ENCODE data around the gene SERINC5.
"Not testable (repeated sequence)": the region's sequence is repeated elsewhere in the genome, so short reads cannot be mapped to it uniquely, and the experiment has no call there.

Gene SERINC5

DNA sequence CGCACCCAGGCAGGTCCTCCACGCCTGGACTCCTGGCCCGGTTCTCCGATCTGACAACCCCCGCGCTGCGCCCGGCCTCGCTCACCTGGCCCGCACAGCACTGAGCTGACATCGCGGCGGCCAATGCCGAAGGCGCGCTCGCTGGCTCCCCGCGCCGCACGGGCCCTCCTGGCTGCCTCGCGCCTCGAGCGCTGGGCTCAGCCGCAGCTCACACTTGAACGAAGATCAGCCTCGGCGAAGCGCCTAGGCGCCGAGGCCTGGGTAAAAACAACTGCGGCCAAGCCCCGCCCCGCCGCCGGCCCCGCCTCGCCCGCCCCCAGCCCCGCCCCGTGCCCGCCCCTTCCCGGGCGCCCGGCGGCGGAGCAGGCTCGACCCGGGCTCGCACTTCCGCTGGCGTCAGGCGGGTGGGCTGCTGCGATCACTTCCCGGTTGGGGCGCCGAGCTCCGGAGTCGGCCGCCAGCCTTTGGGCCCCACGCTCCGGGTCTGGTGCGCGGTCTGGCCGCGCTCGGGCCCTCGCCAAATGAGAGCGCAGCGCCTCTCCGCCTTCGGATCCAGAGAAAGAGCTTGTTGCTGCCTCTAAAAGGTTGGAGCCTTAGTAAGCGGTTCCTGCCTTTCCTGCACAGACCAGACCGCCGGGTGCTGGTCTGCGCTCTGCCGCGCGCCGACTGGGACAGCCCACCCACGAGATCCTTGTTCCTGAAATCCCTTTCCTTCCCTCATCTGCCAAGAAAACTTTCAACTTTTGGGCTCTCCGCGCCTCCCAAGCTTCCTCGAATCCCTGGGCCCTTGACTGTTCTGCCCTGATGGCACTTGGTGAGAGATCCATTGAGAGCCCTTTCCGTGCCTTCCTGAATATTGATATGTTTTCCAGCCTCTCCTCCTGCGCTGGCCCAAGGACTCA, at the start of gene SERINC5:
Gene SERINC5, minus strand, starts transcription at position 238 of the 902 bp plus-strand sequence. Its CDS starts 126 bp downstream, at position 112.
- peak; percentile 84 for DNase-seq (ENCODE audit: low spot score)

DNA sequence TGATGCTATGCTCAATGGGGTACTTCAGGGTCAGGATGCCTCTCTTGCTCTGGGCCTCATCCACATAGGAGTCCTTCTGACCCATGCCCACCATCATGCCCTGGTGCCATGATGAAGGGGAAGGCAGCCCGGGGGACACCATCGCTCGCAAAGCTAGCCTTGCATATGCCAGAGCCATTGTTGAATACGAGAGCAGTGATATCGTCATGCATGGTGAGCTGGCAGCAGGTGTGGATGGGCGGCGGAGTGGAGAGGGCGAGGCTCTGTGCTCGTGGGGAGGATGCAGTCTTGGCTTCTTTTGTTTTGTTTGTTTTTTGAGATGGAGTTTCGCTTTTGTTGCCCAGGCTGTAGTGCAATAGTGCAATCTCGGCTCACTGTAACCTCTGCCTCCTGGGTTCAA, 46.8 kb upstream of the SERINC5 start:
- DNase-seq (ENCODE audit: low spot score) = no peak

DNA sequence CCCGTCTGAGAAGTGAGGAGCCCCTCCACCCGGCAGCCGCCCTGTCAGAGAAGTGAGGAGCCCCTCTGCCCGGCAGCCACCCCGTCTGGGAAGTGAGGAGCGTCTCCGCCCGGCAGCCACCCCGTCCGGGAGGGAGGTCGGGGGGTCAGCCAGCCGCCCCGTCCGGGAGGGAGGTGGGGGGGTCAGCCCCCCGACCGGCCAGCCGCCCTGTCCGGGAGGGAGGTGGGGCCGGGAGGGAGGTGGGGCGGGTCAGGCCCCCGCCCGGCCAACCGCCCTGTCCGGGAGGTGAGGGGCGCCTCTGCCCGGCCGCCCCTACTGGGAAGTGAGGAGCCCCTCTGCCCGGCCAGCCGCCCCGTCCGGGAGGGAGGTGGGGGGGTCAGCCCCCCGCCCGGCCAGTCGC, 45.5 kb upstream of the SERINC5 start:
- DNase-seq (ENCODE audit: low spot score) = not testable (repeated sequence)

DNA sequence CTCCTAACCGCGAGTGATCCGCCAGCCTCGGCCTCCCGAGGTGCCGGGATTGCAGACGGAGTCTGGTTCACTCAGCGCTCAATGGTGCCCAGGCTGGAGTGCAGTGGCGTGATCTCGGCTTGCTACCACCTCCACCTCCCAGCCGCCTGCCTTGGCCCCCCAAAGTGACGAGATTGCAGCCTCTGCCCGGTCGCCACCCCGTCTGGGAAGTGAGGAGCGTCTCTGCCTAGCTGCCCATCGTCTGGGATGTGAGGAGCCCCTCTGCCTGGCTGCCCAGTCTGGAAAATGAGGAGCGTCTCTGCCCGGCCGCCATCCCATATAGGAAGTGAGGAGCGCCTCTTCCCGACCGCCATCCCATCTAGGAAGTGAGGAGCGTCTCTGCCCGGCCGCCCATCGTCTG, 44.9 kb upstream of the SERINC5 start:
- DNase-seq (ENCODE audit: low spot score) = not testable (repeated sequence)

DNA sequence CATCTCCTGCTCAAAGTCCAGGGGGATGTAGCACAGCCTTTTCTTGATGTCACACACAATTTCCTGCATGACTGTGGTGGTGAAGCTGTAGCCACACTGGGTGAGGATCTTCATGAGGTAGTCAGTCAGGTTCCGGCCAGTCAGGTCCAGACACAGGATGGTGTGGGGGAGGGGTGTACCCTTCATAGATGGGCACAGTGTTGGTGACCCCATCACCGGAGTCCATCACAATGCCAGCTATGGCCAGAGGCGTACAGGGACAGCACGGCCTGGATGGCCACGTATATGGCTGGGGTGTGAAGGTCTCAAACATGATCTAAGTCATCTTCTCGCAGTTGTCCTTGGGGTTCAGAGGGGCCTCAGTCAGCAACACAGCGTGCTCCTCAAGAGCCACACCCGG, 44.3 kb upstream of the SERINC5 start:
- no peak for DNase-seq (ENCODE audit: low spot score)

DNA sequence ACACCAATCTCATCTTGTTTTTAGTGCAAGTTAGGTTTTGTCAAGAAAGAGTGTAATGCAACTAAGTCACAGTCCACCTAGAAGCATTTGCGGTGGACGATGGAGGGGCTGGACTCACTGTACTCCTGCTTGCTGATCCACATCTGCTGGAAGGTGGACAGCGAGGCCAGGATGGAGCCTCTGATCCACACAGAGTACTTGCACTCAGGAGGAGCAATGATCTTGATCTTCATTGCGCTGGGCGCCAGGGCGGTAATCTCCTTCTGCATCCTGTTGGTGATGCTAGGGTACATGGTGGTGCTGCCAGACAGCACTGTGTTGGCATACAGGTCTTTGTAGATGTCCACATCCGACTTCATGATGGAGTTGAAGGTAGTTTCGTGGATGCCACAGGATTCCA, 43.8 kb upstream of the SERINC5 start:
- DNase-seq (ENCODE audit: low spot score) = no peak

DNA sequence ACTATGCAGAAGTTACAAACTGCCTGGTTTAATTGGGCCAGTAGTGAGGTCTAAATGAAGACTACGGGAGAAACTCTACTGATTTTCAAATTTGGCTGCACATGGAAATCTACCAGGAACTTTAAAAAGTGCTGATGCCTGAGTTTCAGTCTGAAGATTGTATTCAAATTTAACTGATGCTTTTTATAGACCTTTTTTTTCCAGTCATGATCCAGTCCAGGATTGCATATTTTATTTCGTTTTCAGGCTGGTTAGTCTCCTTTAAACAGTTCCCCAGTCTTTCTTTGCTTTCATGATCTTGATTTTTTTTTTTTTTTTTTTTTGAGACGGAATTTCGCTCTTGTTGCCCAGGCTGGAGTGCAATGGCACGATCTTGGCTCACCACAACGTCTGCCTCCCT, 40.3 kb upstream of the SERINC5 start:
- no peak for DNase-seq (ENCODE audit: low spot score)

DNA sequence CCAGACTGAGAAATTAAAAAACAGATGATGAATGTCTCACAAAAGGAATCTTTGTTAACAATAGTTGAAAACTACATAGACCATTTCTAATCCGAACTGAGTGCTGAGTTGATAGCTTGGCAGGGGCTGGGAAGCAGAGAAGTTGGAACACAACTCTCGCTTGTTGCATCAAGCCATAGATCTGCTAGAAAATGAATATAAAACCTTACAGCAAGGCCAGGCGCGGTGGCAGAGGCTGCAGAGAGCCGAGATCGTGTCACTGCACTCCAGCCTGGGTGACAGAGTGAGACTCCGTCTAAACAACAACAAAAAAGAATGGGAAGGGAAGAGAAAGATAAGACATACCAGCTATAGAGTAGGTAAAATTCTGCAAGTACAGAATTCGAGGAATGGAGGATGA, 35.9 kb upstream of the SERINC5 start:
- no peak for DNase-seq (ENCODE audit: low spot score)

DNA sequence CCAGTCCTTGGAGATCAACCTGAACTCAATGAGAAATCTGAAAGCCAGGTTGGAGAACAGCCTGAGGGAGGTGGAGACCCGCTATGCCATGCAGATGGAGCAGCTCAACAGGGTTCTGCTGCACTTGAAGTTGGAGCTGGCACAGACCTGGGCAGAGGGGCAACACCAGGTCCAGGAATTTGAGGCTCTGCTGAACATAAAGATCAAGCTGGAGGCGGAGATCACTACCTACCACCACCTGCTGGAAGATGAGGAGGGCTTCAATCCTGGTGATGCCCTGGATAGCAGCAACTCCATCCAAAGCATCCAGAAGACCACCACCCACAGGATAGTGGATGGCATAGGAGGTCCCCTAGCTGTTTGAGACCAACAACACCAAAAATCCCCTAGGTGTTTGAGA, 33.5 kb upstream of the SERINC5 start:
- no peak for DNase-seq (ENCODE audit: low spot score)

DNA sequence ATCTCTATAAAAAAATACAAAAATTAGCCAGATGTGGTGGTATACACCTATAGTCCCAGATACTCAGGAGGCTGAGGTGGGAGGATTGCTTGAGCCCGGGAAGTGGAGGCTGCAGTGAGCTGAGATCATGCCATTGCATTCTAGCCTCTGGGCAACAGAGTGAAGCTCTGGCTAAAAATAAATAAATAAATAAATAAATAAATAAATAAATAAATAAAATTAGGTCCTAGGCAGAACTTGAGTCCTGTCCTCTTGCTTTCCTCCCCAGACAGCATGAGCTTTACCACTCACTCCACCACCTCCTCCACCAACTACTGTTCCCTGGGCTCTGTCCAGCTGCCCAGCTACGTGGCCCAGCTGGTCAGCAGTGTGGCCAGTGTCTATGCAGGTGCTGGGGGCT, 32.3 kb upstream of the SERINC5 start:
- no peak for DNase-seq (ENCODE audit: low spot score)

DNA sequence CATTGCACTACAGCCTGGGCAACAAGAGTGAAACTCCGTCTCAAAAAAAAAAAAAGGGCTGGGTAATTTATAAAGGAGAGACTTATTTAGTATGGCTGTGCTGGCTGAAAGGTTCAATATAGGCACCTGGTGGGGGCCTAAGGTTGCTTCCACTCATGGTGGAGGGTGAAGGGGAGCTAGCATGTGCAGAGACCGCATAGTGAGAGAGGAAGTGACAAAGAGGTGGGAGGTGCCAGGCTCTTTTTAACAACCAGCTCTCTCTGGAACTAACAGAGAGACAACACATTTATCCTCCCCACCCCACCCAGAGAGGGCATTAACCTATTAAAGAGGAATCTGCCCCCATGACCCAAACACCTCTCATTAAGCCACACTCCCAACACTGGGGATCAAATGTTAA, 28.9 kb upstream of the SERINC5 start:
- DNase-seq (ENCODE audit: low spot score) = peak; percentile 12

DNA sequence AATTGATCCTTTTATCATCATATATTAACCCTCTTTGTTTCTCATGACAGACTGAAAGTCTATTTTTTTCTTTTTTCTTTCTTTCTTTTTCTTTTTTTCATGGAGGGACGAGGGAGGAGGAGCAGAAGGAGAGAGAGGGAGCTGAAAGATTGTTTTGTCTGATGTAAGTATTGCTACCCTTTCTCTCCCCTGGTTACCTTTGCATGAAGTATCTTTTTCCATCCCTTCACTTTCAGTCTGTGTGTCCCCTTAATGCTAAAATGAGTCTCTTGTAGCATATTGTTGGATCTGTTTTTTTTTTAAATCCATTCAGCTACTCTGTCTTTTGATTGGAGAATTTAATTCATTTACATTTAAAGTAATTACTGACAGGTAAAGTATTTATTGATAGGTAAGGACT, 27.5 kb upstream of the SERINC5 start:
- no peak for DNase-seq (ENCODE audit: low spot score)

DNA sequence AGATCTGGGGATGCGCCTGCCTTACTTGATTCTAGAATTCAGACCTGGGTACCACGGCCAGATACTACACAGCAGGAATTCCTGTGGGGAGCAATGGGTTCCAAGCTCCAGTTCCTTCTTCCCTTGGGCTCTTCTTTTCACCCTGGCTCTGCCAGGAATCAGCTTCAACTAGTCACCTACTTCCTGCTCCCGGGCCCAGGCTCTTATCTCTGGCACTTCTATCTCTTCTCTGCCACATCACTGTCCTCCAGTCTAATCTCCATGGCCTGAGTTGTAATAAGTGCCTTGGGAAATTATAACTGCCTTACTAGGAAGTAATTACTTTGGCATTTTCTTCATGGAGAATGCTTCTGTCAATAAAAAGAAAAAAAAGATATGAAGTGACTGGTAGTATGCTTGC, 26.2 kb upstream of the SERINC5 start:
- no peak for DNase-seq (ENCODE audit: low spot score)

DNA sequence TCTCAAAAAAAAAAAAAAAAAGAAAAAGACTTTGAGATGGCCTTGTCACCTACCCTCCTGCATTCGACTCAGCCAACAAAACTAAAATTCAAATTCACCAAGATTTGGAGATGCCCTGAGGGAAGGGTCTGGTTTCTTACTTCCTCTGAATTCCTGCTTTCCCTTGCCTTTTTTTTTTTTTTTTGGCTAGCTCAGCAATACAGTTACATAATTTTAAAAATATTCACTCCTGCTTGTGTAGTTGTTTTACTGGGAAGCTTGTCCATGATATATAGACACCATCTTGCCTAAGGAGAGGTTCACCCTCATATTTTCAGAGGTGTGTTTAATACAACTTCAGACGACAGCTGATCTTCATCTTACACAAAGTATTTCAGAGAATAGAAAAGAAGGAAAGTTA, 21.3 kb upstream of the SERINC5 start:
- DNase-seq (ENCODE audit: low spot score) = no peak

DNA sequence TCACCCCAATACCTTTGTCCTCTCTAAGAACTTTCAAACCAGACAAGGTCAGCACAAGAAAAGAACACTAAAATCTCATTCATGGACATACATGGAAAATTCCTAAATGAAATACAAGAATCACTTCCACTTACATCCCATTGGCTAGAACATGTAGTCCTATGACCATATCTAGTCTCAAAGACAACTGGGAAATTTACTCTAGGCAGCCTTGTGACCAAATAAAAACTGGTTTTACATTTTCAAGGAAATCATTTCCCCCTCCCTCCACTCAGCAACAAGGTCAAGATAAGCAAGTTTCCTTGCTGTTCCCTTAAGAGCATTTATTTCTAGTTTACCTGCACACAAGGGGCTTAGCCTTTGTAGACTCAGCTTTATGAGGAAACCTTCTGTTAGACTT, 20.3 kb upstream of the SERINC5 start:
- DNase-seq (ENCODE audit: low spot score) = no peak

DNA sequence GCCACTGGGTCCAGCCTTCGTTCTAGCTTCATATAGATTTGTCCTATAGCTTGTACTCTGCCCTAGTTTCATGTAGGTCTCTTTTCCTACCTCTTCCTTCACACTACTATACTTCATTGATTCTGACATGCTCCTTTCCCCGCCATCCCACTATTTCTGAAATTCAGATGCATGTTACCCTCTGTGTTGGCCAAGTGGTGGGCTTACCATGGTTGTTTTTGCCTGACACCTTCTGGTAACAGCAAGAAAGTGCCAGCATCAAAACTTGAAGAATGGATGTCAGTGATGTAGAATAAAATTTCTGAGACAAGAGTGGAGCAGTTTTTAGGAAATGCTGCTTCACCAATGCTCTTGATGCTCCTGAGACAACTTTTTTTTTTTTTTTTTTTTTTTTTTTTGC, 19.5 kb upstream of the SERINC5 start:
- DNase-seq (ENCODE audit: low spot score) = peak; percentile 40

DNA sequence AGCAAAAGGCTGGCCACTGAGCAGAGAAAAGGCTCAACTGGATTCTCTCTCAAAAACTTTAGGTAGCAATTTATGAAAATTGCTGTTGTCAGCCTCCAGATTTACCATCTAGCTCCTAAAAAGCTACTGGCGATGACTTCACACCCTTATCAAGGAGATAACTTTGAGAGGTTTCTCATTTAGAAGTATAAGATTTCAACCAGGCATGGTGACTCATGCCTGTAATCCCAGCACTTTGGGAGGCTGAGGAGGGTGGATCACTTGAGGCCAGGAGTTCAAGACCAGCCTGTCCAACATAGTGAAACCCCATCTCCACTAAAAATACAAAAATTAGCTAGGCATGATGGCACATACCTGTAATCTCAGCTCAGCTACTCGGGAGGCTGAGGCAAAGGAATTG, 14.7 kb upstream of the SERINC5 start:
- not testable (repeated sequence) for DNase-seq (ENCODE audit: low spot score)

DNA sequence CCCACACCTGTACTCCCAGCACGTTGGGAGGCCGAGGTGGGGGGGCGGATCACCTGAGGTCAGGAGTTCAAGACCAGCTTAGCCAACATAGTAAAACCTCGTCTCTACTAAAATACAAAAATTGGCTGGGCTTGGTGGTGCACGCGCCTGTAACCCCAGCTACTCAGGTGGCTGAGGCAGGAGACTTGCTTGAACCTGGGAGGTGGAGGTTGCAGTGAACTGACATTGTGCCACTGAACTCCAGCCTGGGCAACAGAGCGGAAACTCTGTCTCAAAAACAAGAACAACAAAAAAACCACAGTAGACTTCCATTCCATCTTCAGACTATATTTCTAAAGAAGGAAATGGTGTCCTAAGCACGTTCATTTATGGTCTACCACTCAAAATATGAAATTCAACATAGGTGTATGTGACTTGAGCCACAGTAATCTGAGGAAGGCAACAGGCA, 14.2 kb upstream of the SERINC5 start:
- no peak for DNase-seq (ENCODE audit: low spot score)

DNA sequence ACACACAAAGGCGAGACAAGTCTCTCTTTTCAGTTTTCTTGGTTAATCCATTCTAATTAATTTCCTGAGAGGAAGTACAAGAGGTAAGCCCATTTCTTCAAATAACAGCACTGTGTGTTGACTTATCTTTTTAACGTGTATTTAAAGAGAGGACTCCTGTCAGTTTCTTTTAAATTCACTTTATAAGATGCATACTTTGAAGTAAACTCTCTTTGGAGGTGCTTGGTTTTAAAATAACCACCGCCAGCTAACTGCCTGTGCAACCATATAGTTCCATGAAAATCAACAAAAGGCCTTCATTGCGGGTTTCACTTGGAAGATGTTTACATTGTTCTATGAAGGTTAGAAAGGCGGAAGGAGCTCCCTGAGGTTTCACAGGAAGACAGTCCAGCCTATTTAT, 13.1 kb upstream of the SERINC5 start:
- DNase-seq (ENCODE audit: low spot score) = no peak

DNA sequence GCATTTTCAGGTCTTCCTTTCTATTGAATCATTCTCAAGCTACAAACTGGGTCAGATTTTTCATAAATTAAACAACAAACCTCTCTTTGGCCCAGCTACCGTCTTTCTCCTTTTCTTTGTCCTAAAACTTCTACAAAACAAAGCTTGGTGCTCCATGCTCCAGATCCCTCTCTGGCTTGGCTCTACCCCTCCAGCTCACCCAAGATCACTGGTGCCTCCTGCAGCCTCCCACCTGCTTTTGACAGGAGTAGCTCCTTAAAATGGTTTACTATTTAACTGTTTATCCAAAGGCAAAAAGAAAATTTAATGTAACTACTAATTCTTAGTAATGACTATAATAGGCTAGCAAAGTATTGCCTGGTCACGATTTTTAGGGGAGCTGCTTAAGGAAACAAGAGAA, 10.7 kb upstream of the SERINC5 start:
- DNase-seq (ENCODE audit: low spot score) = no peak

DNA sequence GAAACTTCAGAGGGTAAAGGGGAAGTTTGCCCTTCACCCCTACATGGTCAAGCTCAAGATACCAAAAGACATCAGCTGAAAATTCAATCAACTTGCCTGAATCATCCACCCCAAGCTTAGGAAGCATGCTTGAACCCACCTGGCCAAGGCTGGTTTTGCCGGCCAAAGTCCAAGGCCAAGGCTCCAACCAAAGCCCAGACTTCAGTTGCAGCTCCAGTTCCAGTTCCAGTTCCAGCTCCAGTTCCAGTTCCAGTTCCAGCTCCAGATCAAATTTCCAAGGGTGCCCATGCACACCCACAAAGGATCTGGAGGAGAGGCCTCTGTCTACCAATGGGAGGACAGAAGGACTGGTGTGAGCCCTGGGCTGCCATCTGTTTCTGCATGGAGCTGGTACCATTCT, 4.6 kb upstream of the SERINC5 start:
- DNase-seq (ENCODE audit: low spot score) = no peak

DNA sequence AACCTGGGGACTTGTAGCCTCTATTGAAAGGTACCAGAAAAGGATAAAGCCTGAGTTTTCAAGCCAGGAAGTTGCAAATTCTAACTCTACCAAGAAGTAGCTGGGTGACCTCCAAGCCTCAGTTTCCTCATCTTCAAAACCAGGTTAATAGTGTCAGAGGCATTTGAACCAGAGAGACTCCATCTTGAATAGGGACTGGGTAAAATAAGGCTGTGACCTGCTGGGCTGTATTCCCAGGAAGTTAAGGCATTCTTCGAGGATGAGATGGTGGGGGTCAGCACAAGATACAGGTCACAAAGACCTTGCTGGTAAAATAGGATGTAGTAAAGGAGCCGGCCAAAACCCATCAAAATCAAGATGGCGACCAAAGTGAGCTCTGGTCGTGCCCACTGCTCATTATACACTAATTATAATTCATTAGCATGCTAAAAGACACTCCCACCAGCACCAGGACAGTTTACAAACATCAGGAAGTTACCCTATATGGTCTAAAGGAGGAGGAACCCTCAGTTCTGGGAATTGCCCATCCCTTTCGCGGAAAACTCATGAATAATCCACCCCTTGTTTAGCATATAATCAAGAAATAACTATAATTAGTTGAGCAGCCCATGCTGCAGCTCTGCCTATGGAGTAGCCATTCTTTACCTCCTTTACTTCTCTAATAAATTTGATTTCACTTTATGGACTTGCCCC, 3.8 kb upstream of the SERINC5 start:
- DNase-seq (ENCODE audit: low spot score) = no peak

DNA sequence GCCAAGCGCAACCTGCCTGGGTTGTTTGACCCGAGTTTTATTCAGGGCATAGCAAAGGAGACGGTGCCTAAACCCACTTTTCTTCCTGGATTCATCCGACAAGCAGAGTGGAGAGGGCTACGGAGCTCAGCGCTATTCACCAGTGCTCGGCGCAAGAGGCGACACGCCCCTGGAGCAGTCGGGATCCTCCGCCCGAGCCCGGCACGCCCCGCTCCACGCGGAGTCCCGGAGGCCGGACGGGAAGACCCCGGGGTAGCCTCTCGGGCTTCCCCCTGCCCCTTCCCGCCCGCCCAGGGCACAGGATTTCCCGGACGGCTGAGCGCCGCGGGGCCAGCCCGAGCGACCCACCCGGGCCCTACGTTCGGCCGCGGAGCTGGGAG, 427 bp downstream of the SERINC5 start:
- no peak for DNase-seq (ENCODE audit: low spot score)
